Jurkat, Clone E6-1 (cell line): ENCODE results near the gene NOM1.

Source experiments
- DNase-seq: peaks from one replicate; pipeline ENCODE4 v3.0.0-alpha.2; 2011; ENCODE audit warnings: low read depth, low spot score
- H3K4me3 ChIP-seq: 2 replicates; pipeline ENCODE4 v1.5.1; 2011; ENCODE audit warnings: mild to moderate bottlenecking, low read length, control low read depth, moderate library complexity

The NOM1 gene

DNA sequence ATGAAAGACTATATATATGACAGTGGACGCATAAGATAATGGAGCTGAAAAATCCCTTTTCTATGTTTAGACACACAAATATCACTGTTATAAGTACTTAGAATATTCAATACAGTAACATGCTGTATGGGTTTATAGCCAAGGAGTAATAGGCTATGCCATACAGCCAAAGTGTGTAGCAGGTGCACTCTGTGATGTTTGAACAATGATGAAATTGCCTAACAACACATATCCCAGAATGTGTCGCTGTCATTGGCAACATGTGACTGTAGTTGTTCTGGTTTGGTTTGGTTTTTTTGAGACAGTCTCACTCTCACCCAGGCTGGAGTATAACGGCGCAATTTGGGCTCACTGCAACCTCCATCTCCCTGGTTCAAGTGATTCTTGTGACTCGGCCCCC lies 26.1 kb downstream of the NOM1 start:
- no peak for DNase-seq

DNA sequence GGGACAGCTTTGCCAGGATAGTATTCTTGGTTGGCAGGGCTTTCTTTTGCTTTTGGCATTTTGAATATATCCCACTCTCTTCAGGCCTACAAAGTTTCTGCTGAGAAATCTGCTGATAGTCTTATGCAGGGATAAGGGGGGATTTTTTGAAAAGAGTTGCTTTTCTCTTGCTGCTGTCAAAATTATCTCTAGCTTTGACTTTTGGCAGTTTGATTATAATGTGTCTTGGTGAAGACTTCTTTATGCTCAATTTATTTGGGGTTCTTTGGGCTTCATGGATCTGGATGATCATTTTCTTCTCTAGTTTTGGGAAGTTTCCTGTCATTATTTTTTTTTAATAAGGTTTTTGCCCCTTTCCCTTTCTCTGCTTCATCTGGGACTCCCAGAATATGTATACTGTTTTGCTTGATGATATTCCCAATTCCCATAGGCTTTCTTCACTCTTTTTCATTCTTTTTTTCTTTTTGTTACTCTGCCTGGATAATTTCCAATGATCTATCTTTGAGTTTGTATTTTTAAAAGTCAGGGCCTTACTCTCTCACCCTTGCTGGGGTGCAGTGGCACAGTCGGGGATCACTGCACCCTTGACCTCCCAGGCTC lies 29.6 kb downstream of the NOM1 start:
- no peak overlapping the region for H3K4me3 ChIP-seq
- DNase-seq, result no peak

More for the DNA sequence above, 26.1 kb downstream of the NOM1 start:
- H3K4me3 ChIP-seq, result no peak overlapping the region

DNA sequence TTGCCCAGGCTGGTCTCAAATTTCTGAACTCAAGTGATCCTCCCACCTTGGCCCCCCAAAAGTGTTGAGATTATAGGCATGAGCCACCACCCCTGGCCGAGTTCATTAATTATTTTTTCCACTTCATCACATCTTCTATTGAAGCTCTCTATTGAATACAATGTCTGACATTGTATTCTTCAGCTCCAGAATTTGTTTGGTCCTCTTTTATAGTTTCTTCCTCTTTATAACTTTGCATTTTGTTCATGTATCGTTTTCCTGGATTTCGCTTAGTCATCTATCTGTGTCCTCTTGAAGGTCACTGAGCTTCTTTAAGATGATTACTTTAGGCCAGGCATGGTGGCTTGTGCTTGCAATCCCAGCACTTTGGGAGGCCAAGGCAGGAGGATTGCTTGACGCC lies 30.2 kb downstream of the NOM1 start:
- DNase-seq, result no peak
- H3K4me3 ChIP-seq, result no peak overlapping the region

DNA sequence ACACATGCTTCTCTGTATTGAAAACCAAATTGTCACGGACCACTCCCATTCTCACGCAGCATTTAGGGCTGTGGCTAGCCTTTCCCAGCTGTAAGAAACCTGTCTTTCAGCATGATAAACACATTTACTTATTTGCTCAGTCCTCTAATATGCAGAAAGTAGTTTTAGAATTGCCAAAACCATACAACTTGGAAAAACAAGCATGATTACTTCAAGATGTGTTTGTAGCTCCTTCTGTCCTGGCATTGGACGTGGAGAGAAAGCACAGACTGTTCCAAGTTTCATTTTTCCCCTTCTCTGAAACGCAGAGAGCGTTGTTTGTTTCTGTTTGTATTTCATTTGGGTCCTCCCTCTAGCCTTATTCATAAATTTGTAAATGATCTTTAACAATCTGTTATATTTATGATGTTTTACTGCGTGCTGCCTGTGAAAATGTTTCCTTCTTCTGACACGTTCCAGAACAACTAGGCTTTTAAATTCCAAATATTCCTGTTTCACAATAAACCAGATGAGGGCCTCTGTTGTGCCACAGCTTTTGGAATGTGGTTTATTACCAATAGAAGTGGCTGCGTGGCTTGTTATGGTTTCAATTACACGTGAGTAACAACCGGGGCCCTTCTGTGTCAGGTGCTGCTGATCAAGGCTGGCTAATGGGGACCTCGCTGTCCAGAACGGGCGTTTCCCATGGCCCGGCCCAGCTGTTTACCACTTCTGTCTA lies 34.8 kb downstream of the NOM1 start:
- DNase-seq, result no peak
- no peak overlapping the region for H3K4me3 ChIP-seq

DNA sequence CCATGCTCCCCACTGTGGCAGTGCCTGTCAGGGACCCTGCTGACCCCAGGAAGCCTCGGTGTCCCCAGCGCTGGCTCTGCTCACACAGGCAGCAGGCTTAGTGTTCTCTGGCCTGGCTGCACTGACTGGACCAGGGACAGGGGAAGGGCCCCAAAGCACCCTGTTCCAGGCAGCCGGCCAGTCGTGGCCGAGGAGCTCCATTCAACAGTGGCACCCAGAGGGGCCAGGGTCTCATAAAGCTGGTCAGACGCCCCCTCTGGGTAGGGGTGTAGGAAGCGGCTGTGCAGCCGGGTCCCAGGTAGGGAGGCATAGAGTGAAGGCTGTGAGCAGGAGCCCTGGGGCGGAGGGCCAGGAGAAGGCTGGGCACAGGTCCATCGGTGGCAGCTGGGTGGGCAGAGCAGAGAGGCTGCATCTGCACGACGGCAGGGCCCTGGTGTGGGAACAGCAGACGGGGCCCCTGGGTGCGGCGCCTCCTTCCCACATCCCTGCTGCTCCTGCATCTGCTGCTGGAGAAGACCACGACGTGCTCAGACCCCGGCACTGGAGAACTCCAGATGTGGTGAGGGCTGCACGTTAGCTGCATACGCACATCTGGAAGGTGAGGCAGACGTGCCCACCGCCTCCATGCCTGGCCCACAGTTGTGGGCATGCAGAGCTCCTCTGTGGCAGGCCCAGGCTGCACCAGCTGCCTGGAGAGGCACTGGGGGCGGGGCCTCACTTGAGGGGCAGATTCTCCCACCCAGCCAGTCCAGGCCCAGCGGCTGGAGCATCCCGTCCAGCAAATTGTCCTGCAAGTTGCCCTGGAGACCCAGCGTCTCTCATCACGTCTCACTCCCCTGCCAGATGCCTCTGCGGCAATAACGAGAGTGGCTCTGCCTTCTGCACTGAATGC lies 35.8 kb downstream of the NOM1 start:
- no peak for DNase-seq
- no peak overlapping the region for H3K4me3 ChIP-seq

DNA sequence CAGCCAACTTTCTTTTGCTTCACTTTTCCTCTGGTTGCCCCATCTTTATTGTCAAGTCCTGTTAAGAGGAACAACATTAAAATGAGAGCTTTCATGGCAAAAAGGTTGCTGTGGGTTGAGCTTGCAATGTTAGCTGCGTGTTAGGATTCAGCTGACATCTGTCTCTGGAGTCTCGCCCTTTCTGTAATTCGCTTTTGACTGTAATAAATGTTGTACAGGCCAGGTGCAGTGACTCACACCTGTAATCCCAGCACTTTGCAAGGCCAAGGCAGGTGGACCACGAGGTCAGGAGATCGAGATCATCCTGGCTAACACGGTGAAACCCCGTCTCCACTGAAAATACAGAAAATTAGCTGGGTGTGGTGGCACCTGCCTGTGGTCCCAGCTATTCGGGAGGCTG lies 36.9 kb downstream of the NOM1 start:
- DNase-seq, result no peak
- no peak overlapping the region for H3K4me3 ChIP-seq

DNA sequence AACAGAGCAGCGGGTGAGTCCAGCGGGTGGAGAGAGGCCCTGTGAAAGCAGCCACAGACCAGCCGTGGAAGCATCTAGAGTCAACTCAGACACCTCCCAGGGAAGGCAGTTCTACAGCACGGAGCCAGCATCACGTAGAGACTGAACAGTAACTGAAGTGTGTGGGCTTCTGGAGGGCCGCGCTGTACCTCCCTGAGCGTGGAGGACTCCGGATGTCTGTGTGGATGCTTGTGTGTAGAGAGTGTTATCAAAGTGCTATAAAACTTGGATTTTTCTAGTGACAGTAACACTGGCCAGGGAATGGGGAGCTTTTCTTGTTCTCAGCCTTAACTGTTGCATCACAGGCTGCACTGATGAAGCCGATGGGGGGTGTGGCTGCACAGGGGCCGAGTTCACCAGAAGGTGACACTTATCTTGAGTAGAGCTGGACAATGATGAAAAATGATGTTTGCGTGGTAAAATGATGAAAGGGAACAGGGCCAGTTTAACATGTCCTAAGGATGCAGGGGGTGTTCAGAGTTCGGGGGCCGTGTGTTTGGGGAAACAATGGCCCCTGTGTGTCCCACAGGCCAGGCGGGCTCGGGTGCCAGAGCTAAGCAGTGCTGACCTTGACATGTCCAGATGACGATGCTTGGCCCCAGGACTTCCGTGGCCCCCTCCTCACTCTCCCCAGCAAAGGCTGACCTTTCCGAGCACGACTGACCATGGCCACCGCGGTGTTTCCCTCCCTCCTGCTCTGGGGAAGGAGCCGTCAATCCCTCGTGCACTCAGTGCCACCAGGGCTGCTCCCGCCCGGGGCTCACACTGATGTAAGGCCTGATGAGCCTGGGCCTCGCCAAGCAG lies 39.1 kb downstream of the NOM1 start:
- no peak for DNase-seq
- no peak overlapping the region for H3K4me3 ChIP-seq

DNA sequence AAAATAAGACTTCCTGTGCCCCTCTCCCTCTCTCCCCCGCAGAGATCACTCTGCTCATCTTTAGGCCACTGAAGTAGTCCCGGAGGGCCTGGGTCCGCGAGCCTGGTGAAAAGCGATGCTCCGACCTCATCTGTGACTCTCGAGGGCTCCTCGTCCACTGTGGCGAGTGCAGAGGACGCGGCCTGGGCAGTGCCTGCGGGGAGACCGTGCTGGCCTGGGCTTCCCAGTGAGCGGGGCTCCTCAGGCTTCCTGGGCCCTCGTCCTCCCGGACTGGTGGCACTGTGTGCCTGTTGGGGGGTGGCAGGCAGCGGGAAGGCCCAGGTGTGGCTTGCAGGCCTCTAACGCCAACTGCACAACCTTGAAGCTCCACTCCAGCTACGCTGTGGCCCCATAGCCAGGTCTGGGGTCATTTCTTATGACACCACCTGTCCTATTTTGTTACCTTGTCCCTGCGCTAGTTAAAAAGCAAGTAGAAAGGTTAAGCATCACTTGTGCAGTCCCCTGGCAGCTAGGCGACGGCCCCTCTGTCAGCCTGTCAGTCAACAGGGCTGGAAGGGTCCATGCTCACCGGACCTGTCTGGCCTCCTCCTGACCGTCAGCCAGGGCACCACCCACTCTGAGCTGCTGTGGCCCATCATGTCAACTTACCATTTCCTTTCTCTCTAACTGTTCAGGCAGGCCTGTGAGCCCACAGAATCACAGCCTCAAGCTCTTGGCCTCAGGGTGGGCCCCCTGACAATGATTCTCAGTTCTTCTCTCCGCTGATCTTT lies 40.4 kb downstream of the NOM1 start:
- H3K4me3 ChIP-seq, result no peak overlapping the region
- no peak for DNase-seq

DNA sequence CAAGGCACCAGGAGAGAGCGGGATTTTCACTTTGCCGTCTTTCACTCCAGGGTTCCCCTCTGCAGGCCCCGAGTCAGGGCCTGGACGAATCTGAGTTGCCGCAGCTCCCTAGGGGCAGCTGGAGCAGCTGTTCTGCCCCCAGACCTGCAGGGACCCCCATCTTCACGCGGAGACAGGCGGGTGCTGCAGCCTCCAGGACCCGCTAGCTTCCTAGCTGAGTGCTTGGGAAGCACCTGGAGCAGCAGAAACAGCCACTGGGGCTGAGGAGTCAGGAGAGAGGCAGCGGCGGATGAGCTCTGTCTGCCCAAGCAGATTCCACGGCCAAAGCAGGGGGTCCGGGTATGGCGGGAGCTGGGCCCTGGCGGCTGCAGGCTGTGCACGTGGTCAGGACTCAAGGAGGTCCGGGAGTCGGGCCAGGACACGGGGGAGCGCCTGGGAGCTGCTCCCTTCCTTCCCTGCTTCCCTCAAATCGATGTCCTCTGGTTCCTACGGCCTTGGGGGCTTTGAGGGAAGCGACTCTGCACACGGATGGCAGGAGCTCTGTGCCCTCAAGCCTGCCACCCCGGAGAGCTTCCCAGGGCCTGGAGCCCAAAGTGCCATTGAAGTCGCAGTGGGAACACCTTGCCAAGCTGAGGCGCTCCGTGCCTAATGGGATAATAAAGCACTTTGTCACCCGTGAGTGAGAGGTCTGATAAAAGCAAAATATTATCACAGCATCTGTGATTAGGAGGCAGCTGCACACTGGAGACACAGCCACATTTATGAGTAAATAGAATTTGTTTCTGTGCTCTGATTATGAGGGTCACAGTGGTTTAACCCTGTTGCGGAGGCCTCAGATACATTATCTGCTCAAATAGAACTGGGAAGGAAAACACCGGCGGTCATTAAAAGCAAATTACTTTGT lies 43.8 kb downstream of the NOM1 start:
- H3K4me3 ChIP-seq, result no peak overlapping the region
- DNase-seq, result no peak

DNA sequence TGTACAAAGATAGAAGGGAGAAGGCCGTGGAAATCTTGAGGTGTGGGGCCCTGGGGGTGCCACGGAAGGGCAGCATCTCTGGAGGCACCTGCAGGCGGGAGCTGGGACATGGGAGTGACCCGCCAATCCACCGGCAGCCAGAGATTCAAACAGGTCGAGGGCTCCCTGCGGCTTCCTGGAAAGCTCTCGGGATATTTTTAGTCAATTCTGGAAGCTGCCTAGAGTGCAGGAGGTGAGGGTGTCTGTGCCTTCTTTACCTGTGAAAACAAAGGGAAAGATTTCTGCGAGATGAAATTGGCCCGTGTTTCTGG lies 44.4 kb downstream of the NOM1 start:
- H3K4me3 ChIP-seq, result no peak overlapping the region
- DNase-seq, result no peak

DNA sequence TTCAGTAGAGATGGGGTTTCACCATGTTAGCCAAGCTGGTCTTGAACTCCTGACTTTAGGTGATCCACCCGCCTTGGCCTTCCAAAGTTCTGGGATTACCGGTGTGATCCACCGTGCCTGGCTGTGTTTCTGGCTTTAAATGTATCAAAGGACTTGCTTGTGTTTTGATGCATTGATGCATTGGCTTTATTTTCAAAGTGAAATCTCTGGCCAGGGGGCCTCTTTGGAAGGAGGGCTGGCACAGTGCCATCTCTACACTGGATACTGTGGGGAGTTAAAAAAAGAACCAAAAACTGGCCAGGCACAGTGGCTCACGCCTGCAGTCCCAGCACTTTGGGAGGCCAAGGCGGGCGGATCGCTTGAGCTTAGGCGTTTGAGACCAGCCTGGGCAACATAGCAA lies 44.9 kb downstream of the NOM1 start:
- no peak for DNase-seq
- no peak overlapping the region for H3K4me3 ChIP-seq

DNA sequence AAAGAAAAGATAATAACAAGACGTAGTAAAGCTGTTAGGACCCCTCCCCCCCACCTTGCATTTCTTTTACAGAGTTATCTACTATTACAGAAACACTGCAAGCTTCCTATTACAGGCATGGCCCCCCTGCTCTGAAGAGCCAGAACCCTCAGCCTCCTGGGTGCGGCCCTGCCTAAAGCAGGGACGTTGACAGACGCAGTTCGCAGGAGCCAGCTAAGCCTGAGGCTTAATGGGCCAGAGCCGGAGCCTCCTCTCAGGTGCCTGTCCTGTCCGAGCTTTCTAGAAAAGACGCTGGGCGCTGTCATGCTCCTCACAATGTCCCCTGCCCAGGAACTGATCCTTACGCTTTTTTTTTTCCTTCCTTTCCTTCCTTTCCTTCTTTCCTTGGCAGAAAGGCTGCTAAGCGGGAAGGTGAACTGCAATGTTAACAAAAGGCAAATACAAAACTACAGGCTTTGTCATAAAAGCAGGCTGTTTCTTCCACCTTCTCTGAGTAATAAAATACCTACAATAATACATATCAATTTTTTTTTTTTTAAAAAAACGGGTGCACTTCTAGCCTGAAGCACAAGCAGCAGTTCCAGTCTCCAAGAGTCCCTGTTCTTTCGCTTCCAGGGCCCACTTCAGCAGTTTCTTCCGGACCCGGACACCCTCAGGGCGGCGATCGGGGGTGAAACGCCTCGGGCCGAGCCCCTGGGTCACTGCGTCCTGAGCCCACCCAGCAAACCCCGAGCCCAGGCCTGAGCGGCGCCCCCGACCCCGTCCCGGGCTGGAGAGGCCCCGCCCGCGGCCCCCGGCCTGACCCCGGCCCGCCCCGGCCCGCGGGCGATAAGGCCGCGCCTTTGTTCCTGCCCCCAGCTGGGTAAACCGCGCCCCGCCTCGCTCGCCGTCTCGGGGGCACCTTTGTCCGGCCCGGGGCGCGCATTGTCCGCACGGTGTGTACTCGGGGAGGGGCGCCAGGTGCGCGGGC lies 49.8 kb downstream of the NOM1 start:
- no peak overlapping the region for H3K4me3 ChIP-seq
- no peak for DNase-seq

DNA sequence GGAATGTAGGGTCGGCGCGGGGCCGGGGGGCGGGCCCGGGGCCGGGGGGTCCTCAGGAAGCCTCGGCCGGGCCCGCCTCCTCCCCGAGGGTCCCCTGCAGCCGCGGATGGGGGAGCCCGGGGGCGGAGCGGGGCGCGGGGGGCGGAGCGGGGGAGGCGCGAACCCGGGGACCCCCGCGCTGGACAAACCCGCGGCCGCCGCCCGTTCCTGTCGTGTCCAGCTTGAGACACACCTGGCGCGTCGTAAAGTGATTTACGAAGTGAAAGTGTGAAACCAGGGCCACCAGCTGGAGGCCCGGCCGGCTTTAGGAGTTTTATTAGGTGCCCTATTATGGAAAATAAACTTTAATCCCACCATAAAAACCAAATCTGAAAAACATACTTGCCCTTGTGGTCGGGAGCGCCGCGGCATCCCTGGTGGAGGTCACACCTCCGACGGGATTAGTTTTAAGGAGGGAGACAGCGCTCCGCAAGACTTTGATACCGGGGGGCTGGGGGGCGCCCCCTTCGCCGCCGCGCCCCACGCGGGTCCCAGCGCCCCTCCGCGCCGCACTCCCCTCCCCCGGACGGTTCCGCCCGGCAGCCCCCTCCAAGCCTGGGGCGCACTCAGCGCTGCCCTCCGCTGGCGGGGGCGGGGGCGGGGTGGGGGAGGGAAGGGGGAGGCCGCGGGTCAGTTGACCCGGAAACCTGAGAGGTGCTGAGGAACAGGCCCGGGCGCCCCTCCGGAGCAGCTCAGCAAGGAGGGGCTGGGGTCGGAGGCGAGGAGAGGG lies 50.6 kb downstream of the NOM1 start:
- H3K4me3 ChIP-seq, result peak overlapping the region; percentile 11; the same call in 1 of the 2 replicates
- no peak for DNase-seq

DNA sequence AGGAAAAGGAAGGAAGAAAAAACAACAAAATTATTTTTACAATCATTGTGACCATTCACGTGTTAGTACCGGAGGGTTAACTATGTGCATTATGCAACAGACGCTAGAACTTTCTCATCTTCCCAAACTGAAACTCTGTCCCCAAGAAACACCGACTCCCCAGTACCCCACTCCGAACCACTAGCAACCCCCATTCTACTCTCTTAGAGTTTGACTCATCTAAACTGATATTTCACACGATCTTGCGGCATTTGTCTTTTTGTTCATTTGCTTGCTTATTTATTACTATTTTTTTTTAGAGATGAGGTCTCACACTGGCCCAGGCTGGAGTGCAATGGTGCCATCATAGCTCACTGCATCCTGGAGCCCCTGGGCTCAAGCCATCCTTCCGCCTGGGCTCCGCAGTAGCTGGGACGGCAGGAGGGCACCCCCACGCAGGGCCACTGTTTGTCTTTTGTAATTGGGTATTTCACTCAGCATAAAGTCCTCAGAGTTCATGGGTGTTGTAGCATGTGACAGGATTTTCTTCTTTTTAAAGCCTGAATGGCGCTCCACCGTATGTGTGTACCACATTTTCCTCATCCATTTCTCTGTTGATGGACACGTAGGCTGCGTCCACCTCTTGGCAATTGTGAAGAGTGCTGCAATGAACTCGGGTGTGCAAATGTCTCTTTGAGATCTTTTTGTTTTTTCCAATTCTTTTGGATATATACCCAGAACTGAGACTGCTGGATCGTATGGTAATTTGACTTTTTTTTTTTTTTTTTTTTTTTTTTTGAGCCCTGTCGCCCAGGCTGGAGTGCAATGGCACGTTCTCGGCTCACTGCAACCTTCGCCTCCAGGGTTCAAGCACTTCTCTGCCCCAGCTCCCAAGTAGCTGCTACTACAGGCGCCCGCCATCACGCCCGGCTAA lies 51.5 kb downstream of the NOM1 start:
- H3K4me3 ChIP-seq, result no peak overlapping the region
- DNase-seq, result no peak
